DOHH2 (cell line): Measurements from ENCODE around the gene SLC7A6.

Source experiments
- H3F3A ChIP-seq: fragments of 200-600 bp; sonication (generic), shearing (Covaris generic); 2 replicates; pipeline ENCODE4 v1.6.0; 2016; ENCODE audit warnings: antibody characterized with exemption, mild to moderate bottlenecking; ENCODE audit not compliant: control insufficient read depth, insufficient read depth
- H3K27ac ChIP-seq: fragments of 200-600 bp; sonication (generic); 2 replicates; pipeline ENCODE4 v1.5.1; 2014; ENCODE audit warnings: low read depth, mild to moderate bottlenecking, low read length, moderate library complexity
- H3K27me3 ChIP-seq: fragments of 200-600 bp; sonication (generic); 2 replicates; pipeline ENCODE4 v1.6.1; 2014; ENCODE audit warnings: mild to moderate bottlenecking, low read length, mixed read lengths; ENCODE audit not compliant: control insufficient read depth
- H3K36me3 ChIP-seq: fragments of 200-600 bp; sonication (generic); 2 replicates; pipeline ENCODE4 v1.6.1; 2014; ENCODE audit warnings: mild to moderate bottlenecking, low read length, moderate library complexity, mixed read lengths; ENCODE audit not compliant: control insufficient read depth
- H3K4me1 ChIP-seq: fragments of 200-600 bp; sonication (generic); 2 replicates; pipeline ENCODE4 v1.6.1; 2014; ENCODE audit warnings: mild to moderate bottlenecking, low read length, mixed read lengths; ENCODE audit not compliant: control insufficient read depth
- H3K4me2 ChIP-seq: fragments of 200-600 bp; sonication (generic); 2 replicates; pipeline ENCODE4 v1.6.0; 2014; ENCODE audit warnings: mild to moderate bottlenecking, low read length, moderate library complexity
- H3K4me3 ChIP-seq: fragments of 200-600 bp; sonication (generic); 2 replicates; pipeline ENCODE4 v1.5.1; 2014; ENCODE audit warnings: mild to moderate bottlenecking, low read length, mixed read lengths
- H3K79me2 ChIP-seq: fragments of 200-600 bp; sonication (generic); 2 replicates; pipeline ENCODE4 v1.6.1; 2014; ENCODE audit warnings: mild to moderate bottlenecking, low read length, mixed read lengths; ENCODE audit not compliant: control insufficient read depth
- H3K9me2 ChIP-seq: fragments of 200-600 bp; sonication (generic); replicated peaks from 2 replicates; pipeline ENCODE4 v1.6.1; 2014; ENCODE audit warnings: mild to moderate bottlenecking, low read length, mixed read lengths; ENCODE audit not compliant: control insufficient read depth
- H3K9me3 ChIP-seq: fragments of 200-600 bp; sonication (generic); 2 replicates; pipeline ENCODE4 v1.6.1; 2014; ENCODE audit warnings: antibody characterized with exemption, low read length, mixed read lengths; ENCODE audit not compliant: control insufficient read depth, insufficient read depth
- H4K20me1 ChIP-seq: fragments of 200-600 bp; sonication (generic); 2 replicates; pipeline ENCODE4 v1.6.0; 2014; ENCODE audit warnings: low read depth, mild to moderate bottlenecking, antibody characterized with exemption, low read length, moderate library complexity; ENCODE audit not compliant: control insufficient read depth, insufficient read depth
- CTCF ChIP-seq: fragments of 200-600 bp; sonication (generic); IDR thresholded peaks from one replicate; pipeline ENCODE4 v1.5.1; 2014; ENCODE audit warnings: antibody characterized with exemption, mild to moderate bottlenecking, low read depth, low read length; ENCODE audit not compliant: poor library complexity, severe bottlenecking
- EZH2phosphoT487 ChIP-seq: fragments of 200-600 bp; sonication (generic); IDR thresholded peaks from 2 replicates; pipeline ENCODE4 v1.6.1; 2017; ENCODE audit warnings: borderline replicate concordance, mild to moderate bottlenecking, antibody characterized with exemption, low read length, moderate library complexity, mixed read lengths

The SLC7A6 gene

GRCh38 chr16:68348639-68349445, 84.5 kb downstream of the SLC7A6 start:
- no peak overlapping the region for H3K4me3 ChIP-seq
- no peaks in the 10 kb centered on the region for H3F3A ChIP-seq
- H3K4me2 ChIP-seq, result no peak overlapping the region
- H3K36me3 ChIP-seq, result peaks cover 71% of the 10 kb centered on the region
- no peaks in the 10 kb centered on the region for H3K27me3 ChIP-seq
- no peaks in the 10 kb centered on the region for H3K9me3 ChIP-seq
- no peaks in the 10 kb centered on the region for H3K79me2 ChIP-seq
- no peak for TF ChIP-seq EZH2phosphoT487
- TF ChIP-seq CTCF, result no peak
- H4K20me1 ChIP-seq, result no peaks in the 10 kb centered on the region
- H3K27ac ChIP-seq, result no peak overlapping the region
- no peaks in the 10 kb centered on the region for H3K9me2 ChIP-seq
- H3K4me1 ChIP-seq, result no peaks in the 10 kb centered on the region

GRCh38 chr16:68349838-68350410, 85.6 kb downstream of the SLC7A6 start:
- no peak overlapping the region for H3K27ac ChIP-seq
- TF ChIP-seq EZH2phosphoT487 (no peak), CTCF (no peak)
- H3K4me3 ChIP-seq, result no peak overlapping the region
- peaks cover 77% of the 10 kb centered on the region for H3K36me3 ChIP-seq
- H3K27me3 ChIP-seq, result no peaks in the 10 kb centered on the region
- H3K4me2 ChIP-seq, result no peak overlapping the region
- no peaks in the 10 kb centered on the region for H3K4me1 ChIP-seq
- no peaks in the 10 kb centered on the region for H3K9me2 ChIP-seq
- no peaks in the 10 kb centered on the region for H4K20me1 ChIP-seq
- no peaks in the 10 kb centered on the region for H3F3A ChIP-seq
- no peaks in the 10 kb centered on the region for H3K79me2 ChIP-seq
- H3K9me3 ChIP-seq, result no peaks in the 10 kb centered on the region

GRCh38 chr16:68350813-68351350, 86.6 kb downstream of the SLC7A6 start:
- Histone ChIP-seq H4K20me1 (no peaks in the 10 kb centered on the region), H3F3A (no peaks in the 10 kb centered on the region), H3K79me2 (no peaks in the 10 kb centered on the region), H3K4me2 (no peak overlapping the region), H3K27ac (no peak overlapping the region), H3K9me3 (no peaks in the 10 kb centered on the region), H3K4me1 (peaks cover 1% of the 10 kb centered on the region), H3K36me3 (peaks cover 75% of the 10 kb centered on the region), H3K9me2 (no peaks in the 10 kb centered on the region), H3K4me3 (no peak overlapping the region), H3K27me3 (no peaks in the 10 kb centered on the region)
- TF ChIP-seq CTCF (no peak), EZH2phosphoT487 (no peak)
